Measurements from ENCODE around the gene OR5D18. TPM values are rescaled to one million over a fixed set of nuclear protein-coding genes. Genes with fewer than 3 reads are reported as not detected.

OR5D18 gene
- not detected in 2 replicates for total RNA-seq

DNA sequence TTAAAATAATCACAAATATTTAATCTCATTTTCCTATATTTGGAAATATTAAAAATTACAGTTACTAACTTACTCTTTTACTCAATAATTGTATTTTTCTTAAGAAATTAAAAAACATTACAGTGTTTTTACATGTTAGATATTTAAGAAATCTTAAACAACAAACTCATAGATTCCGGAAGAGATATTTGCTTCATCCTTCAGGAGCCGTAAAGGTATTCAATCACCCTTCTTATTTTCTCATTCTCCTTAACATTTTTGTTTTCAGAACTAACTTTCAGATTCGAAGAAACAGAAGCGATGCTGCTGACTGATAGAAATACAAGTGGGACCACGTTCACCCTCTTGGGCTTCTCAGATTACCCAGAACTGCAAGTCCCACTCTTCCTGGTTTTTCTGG, at the start of gene OR5D18:
TSS of gene OR5D18 (plus strand) at position 301 of the 400 bp plus-strand sequence. CDS start at position 301, 0 bp downstream.

DNA sequence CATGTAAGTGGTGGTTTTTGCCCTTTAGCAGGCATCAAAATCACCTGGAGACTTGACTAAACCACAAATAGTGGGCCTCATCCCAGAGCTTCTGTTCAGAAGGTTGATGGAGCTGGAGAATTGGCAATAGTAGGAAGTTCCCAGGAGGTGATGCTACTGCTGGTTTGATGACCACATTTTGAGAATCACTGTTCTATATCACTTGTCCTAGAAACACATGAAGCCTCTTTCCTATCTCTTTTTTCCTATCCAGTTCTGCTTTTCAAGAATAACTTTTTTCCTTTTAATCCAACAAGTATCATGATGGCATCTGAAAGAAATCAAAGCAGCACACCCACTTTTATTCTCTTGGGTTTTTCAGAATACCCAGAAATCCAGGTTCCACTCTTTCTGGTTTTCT, 46.3 kb upstream of the OR5D18 start, which contains the start of gene OR5D13:
TSS of gene OR5D13 (plus strand) at position 301 of the 400 bp plus-strand sequence. CDS start at position 301, 0 bp downstream.

DNA sequence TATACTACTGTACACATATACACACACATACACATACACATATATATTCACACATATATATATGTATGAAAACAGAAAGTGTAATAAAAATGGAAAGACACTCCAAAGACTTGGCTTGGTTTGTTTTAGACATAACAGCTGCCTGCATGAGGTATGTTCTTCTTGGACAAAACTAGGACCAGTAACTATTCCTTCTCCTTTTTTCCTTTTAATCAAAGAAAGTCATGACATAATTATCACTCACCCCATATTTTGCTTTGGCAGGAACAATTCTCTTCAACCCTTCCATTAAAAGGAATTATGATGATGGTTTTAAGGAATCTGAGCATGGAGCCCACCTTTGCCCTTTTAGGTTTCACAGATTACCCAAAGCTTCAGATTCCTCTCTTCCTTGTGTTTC, 24.2 kb upstream of the OR5D18 start, which contains the start of gene OR5D14:
TSS of gene OR5D14 (plus strand) at position 301 of the 400 bp plus-strand sequence. CDS start at position 301, 0 bp downstream.

DNA sequence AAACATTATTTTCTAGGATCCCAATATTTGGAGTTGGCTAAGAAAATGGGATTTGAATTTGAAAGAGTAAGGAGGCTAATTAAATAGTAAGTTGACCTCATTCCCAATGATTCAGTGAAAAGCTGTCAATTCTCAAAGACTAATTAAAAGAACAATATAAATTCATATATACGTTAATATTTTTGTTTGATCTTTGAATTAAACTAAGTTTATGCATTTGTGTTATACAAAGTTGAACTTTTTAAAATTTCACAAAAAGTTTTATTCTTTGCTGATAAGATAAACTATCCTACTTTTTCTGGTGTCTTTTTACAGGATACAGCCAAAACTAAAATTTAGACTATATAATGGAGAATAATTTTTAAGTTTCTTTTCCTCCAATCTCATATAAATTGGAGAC, 8.4 kb upstream of the OR5D18 start, which contains the start of gene OR5L1:
TSS of gene OR5L1 (plus strand) at position 301 of the 400 bp plus-strand sequence. CDS start 100 bp downstream, outside the sequence.

DNA sequence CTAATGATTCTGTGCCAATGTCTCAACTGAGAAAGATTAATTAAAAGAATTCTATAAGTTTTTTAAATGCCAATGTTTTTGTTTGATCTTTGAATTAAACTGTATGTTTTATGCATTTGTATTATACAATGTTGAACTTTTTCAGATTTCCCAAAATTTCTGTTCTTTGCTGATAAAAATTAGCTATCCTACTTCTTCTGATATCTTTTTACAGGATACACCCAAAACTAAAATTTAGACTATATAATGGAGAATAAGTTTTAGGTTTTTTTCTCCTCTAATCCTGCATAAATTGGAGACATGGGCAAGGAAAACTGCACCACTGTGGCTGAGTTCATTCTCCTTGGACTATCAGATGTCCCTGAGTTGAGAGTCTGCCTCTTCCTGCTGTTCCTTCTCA, 7.5 kb downstream of the OR5D18 start, which contains the start of gene OR5L2:
TSS of gene OR5L2 (plus strand) at position 301 of the 400 bp plus-strand sequence. CDS start at position 301, 0 bp downstream.

DNA sequence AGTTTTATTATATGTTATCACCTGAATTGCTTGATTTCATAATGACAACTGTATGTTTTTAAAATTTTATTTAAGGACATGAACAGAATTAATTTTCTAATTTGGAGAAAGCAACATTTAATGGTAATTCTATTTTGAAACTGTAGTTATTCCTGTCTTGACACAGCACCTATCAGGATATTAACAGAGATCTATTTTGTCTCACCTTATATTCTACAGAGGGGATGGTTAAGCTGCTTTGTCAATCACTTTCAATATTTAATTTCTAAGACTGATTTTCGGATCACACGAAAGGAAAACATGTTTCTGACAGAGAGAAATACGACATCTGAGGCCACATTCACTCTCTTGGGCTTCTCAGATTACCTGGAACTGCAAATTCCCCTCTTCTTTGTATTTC, 19.0 kb downstream of the OR5D18 start, which contains the start of gene OR5D16:
TSS of gene OR5D16 (plus strand) at position 301 of the 400 bp plus-strand sequence. CDS start at position 301, 0 bp downstream.

Small RNAs within 50 kb of the gene (small RNA-seq; reads per million reads assigned to genes)
- gene AC036111.3: not detected

Other genes with a start within 250 kb of the OR5D18 start
- gene OR4C16, start 247.5 kb upstream of the OR5D18 start, total RNA-seq: not detected in 2 replicates
- not detected in 2 replicates for gene OR4C11, start 212.0 kb upstream of the OR5D18 start, total RNA-seq
- not detected in 2 replicates for gene OR4P4, start 184.5 kb upstream of the OR5D18 start, total RNA-seq
- gene OR4S2, start 171.3 kb upstream of the OR5D18 start, total RNA-seq: not detected in 2 replicates
- gene OR4C6, start 157.4 kb upstream of the OR5D18 start, total RNA-seq: not detected in 2 replicates
- not detected in 2 replicates for gene OR5D13, start 46.2 kb upstream of the OR5D18 start, total RNA-seq
- not detected in 2 replicates for gene OR5D14, start 24.1 kb upstream of the OR5D18 start, total RNA-seq
- gene OR5L1, start 8.3 kb upstream of the OR5D18 start, total RNA-seq: not detected in 2 replicates
- gene OR5L2, start 7.6 kb downstream of the OR5D18 start, total RNA-seq: not detected in 2 replicates
- gene OR5D16, start 19.1 kb downstream of the OR5D18 start, total RNA-seq: not detected in 2 replicates
- gene TRIM51, start 63.7 kb downstream of the OR5D18 start, total RNA-seq: not detected in 2 replicates
- gene OR5W2, start 95.0 kb downstream of the OR5D18 start, total RNA-seq: not detected in 2 replicates
- not detected in 2 replicates for gene OR5I1, start 116.8 kb downstream of the OR5D18 start, total RNA-seq
- gene OR10AG1, start 150.3 kb downstream of the OR5D18 start, total RNA-seq: not detected in 2 replicates
- not detected in 2 replicates for gene OR5F1, start 175.0 kb downstream of the OR5D18 start, total RNA-seq
- gene OR5AS1, start 208.0 kb downstream of the OR5D18 start, total RNA-seq: not detected in 2 replicates